Vagina (tissue), 2 donors: ENCODE data around the gene FCGR3A. TPM values are rescaled to one million over a fixed set of nuclear protein-coding genes. Genes with fewer than 3 reads are reported as not detected.
"Not testable (repeated sequence)": the region's sequence is repeated elsewhere in the genome, so short reads cannot be mapped to it uniquely, and the experiment has no call there.

Experiments used
- DNase-seq, 2 donors: peaks; one replicate each; pipeline ENCODE4 v3.0.0-alpha.2; 2017; ENCODE audit errors: extremely low spot score in 2 of 2
- H3K27ac ChIP-seq: fragments of 200-600 bp; sonication (generic); one replicate; pipeline ENCODE4 v1.5.1; 2019
- H3K27me3 ChIP-seq: fragments of 200-600 bp; sonication (generic); one replicate; pipeline ENCODE4 v1.5.1; 2019
- H3K36me3 ChIP-seq, 2 donors: fragments of 200-600 bp; sonication (generic); one replicate each; pipeline ENCODE4 v1.5.1; 2017 to 2019
- H3K4me1 ChIP-seq: fragments of 200-600 bp; sonication (generic); one replicate; pipeline ENCODE4 v1.5.1; 2019
- H3K4me3 ChIP-seq, 2 donors: fragments of 200-600 bp; sonication (generic); 1 replicate in 1 of 2; 2 replicates in 1 of 2; pipeline ENCODE4 v1.5.1; 2016 to 2019
- H3K9me3 ChIP-seq: fragments of 200-600 bp; sonication (generic); one replicate; pipeline ENCODE4 v1.5.1; 2019
- POLR2AphosphoS5 ChIP-seq, 2 donors: sonication (generic); formaldehyde crosslinking; IDR thresholded peaks; one replicate each; pipeline ENCODE4 v1.9.0; 2017; ENCODE audit warnings: antibody characterized with exemption in 2 of 2, mild to moderate bottlenecking in 2 of 2, low read depth in 1 of 2; ENCODE audit not compliant: insufficient read depth in 1 of 2
- intact Hi-C: fragments of 100-400 bp; cut with DNase I; formaldehyde crosslinking; loops from one replicate; pipeline ENCODE4 v1.15.1; 2023
- total RNA-seq: library from RNA; depleted of rRNA; stranded (reverse); fragments of >200 nt; gene quantifications from one replicate; pipeline ENCODE4 v1.2.3, GENCODE V29; 2016

The FCGR3A gene
- total RNA-seq, 1 donor from 2014 or later, result 14.2 TPM

DNA sequence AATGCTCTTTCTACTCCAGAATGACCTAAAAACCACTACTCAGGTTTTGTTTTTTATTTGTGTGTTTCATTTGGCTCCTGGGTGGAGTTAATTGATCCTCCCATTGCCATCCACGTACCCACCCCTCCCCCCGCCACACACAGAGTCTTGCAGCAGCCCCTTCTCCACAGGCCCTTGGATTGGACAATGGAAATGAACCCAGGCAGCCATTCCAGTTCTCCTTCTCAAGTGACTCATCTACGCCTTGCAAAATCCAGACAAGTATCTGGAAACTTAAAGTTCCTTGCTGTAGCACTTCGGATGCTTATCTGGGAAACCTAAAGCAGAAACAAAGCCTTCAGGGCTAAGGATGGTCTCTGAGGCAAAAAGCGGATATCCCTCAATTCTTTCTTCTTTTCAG is 1.3 kb upstream of the FCGR3A start:
- intact Hi-C loops, result not testable (repeated sequence)

DNA sequence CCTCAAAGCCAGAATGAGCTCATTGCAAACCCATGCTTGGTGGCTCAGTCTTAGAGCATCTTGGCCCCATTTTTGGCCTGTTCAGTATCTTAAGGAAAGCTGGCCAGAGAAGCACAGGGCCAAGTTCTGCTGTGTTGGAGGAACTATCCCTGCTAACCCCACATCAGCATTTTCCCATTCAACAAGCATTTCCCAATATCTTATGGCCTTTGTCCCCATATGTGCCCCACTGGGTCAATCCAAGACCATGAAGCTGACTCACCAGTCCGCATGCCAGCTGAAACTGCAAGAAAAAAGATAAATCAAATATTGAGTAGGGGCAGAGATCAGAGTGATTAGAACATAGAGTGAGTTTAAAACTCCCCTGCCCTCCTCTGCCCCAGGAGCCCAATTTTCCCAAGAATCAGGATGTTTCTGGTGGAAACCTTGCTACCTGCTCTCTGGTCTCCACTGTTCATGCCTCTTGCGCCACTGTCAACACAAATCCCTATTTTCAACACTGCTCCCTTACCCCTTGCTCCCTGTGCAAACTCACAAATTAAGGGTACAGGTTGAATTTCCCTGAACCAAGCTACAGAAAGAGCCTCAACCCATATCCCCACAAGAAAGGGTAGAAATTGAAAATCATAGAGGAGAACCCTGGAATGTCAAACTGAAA is 740 bp downstream of the FCGR3A start:
- H3K36me3 ChIP-seq, H3K4me3 ChIP-seq, DNase-seq, H3K9me3 ChIP-seq, H3K27me3 ChIP-seq, H3K27ac ChIP-seq, intact Hi-C loops, H3K4me1 ChIP-seq: not testable (repeated sequence)

More for the DNA sequence above, 1.3 kb upstream of the FCGR3A start:
- not testable (repeated sequence) for H3K36me3 ChIP-seq, H3K9me3 ChIP-seq, H3K27ac ChIP-seq, H3K27me3 ChIP-seq, H3K4me1 ChIP-seq, H3K4me3 ChIP-seq, DNase-seq

DNA sequence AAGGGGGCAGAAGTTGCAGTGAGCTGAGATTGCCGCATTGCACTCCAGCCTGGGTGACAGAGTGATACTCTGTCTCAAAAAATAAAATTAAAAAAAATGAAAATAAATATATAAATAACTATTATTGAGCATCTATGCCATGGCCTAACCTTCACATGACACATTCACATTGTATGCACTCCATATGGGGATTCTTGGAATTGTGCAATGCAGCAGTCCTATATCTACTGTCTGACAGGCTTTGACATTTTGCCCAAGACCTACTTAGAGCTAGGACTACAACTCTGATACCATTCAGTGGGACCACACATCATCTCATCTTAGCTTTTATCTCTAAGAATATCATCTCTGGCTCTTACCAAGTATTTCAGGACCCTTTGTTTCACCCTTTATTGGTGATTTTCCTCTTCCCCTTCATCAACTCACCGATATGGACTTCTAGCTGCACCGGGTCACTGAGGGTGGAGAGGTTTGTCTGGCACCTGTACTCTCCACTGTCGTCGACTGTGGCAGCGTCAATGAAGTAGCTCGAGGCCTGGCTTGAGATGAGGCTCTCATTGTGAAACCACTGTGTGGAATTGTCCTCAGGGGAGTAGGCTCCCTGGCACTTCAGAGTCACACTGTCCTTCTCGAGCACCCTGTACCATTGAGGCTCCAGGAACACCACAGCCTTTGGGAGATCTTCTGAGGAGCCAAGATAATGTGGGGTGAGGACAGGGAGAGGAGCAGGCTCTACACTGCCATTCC is 1.4 kb downstream of the FCGR3A start:
- H3K36me3 ChIP-seq, H3K27ac ChIP-seq, H3K9me3 ChIP-seq, intact Hi-C loops, DNase-seq, H3K27me3 ChIP-seq, H3K4me3 ChIP-seq, H3K4me1 ChIP-seq: not testable (repeated sequence)

DNA sequence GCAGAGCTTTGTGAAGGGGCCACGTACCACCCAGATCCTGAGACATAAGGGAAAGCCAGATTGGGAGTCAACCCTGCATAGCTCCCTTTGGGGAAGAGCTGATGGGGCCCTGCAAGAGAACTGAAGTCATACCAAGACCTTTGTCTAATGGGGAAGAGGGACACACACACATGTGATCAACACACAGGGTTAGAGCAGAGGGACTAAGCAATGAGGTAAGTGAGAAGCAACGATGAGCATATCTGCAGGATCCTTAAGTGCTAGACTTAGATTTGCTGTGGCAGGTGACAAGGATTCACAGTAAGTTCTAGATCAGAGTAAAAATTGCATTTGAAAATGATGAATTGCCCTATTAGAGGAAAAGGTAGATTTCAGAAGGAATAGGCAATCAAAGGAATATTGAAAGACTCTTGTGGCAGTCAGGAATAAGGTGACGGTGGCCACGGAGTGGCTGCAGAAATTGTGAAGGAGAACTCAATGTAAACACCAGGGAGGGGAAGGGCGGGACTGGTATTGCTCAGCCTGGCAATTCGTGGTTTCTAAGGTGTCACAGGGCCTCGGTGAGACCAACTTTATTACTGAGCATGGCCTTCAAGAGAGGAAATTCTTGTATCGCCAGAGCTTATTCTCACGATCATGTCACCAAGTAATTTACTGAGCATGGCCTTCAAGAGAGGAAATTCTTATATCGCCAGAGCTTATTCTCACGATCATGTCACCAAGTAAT is 4.5 kb downstream of the FCGR3A start:
- H3K27ac ChIP-seq, H3K27me3 ChIP-seq, H3K4me1 ChIP-seq, H3K4me3 ChIP-seq, H3K36me3 ChIP-seq, H3K9me3 ChIP-seq, DNase-seq, intact Hi-C loops: not testable (repeated sequence)

DNA sequence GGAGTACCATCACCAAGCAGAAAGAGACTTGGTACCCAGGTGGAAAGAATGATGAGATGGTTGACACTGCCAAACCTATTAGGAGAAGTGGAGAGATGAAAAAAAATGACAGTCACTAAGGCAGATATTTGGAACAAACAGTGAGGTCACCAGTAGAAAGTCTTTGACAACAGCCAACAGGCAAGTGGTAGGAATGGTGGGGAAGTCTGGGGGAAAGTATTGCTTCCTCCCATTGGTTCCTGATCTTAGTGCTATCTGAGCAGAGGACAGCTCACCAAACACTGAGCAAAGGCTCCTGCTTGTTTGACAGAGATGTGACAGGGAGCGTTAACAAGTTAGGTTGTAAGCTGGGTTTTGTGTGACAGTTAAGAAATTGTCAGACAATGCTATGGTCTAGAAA is 6.5 kb downstream of the FCGR3A start:
- intact Hi-C loops, DNase-seq: not testable (repeated sequence)

DNA sequence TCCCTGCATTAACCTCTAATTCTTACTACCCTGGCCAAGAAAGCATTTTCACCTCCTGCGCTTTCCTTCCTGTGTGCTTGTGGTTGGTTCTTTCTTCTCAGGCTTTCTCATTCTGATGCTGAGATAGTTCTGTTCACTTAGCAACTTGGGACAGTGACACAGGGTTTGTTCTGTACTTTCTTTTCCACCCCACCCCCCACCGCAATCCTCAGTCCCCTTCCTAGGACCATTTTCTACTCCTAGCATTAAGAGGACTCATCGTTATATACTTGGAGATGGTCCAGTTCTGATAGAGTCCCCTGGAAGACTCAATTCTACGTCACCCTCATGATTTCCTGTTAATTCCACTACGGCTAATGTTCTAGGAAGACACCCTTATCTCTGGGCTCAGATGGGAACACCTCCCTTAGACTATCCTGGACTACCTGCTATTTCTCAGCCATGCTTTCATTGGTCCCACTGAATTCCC is 7.5 kb downstream of the FCGR3A start:
- H3K36me3 ChIP-seq, H3K9me3 ChIP-seq: not testable (repeated sequence)

More for the DNA sequence above, 6.5 kb downstream of the FCGR3A start:
- H3K27me3 ChIP-seq, H3K36me3 ChIP-seq, H3K27ac ChIP-seq, H3K4me3 ChIP-seq, H3K4me1 ChIP-seq, H3K9me3 ChIP-seq: not testable (repeated sequence)

DNA sequence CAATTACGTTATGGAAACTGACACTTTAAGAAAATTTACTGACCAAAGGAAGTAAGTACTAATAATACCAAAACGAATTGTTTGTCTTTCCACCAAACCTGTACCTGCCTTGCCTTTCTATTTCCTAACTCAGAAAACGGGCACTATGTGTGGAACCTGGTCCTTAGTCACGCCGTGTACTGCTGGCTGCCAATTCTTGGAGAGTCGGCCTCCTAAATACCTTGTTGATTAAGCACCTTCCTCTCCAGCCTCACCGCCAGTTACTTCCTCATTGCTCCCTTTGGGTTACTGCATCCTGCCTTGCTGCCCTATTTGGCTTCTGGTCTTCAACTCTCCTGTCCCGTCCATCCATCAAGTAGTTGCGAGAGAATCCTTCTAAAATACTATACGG is 9.1 kb downstream of the FCGR3A start:
- Histone ChIP-seq H3K4me3 (peak overlapping the region; percentile 44 to 71), H3K27ac (peak overlapping the region; percentile 70)
- H3K27me3 ChIP-seq, H3K9me3 ChIP-seq, intact Hi-C loops, H3K4me1 ChIP-seq, H3K36me3 ChIP-seq, DNase-seq: not testable (repeated sequence)

More for the DNA sequence above, 7.5 kb downstream of the FCGR3A start:
- H3K27me3 ChIP-seq, H3K4me3 ChIP-seq, H3K27ac ChIP-seq, DNase-seq, intact Hi-C loops, H3K4me1 ChIP-seq: not testable (repeated sequence)

DNA sequence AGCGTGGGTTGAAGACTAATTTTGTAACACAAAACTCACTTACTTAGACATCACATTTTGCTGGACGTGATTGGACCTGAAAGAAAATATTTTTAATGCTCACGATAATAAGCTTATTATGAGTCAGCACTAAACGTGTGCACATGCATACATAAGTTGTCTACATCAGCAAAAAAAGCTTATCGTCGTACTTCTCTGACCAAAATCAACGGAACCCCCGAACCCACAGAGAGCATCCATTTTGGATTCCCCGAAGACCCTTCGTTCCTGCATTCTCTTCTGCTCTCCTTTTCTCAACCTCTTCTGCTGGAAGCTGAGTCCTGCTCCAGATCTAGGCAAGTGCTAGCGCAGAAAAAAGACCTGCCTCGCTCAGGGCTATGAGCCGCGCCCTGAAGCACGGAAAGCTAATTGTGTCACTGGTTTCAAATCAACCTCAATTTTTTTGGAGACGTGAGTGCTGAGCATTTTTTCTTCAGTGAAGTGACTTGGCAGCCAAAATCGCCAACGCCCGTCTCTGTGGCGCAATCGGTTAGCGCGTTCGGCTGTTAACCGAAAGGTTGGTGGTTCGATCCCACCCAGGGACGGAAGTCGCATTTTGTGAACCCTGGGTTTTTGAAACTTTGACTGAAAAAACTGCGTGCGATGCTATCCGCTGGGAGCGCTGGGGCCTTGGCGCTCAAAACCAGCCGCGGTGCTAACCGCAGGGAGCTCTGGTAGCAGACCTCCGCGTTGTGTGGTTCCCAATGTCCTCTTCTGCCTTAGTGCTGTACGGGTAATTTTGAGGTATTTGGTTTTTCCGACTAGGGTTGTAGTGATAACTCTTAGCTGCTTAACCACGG is 9.7 kb downstream of the FCGR3A start:
- H3K27me3 ChIP-seq, H3K4me1 ChIP-seq, intact Hi-C loops, DNase-seq, H3K9me3 ChIP-seq, H3K36me3 ChIP-seq: not testable (repeated sequence)
- H3K27ac ChIP-seq, result peak overlapping the region; percentile 70
- peak; percentile 61 to 66 for TF ChIP-seq POLR2AphosphoS5 (IDR thresholded peaks at IDR 0.05; ENCODE audit: insufficient read depth in 1 of 2, low read depth in 1 of 2)
- H3K4me3 ChIP-seq, result peak overlapping the region; percentile 44 to 71

DNA sequence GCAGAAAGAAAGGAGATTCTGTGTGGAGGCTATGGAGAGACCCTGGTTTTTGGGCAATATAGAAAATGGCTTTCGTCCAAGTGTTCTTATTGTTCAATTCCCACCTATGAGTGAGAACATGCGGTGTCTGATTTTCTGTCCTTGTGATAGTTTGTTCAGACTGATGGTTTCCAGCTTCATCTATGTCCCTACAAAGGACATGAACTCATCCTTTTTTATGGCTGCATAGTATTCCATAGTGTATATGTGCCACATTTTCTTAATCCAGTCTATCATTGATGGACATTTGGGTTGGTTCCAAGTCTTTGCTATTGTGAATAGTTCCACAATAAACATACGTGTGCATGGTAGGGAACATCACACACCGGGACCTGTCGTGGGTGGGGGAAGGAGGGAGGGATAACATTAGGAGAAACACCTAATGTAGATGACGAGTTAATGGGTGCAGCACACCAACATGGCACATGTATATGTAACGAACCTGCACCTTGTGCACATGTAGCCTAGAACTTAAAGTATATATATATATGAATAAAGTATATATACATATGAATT is 10.6 kb downstream of the FCGR3A start:
- H3K4me1 ChIP-seq, H3K4me3 ChIP-seq, H3K27me3 ChIP-seq, intact Hi-C loops, DNase-seq, H3K36me3 ChIP-seq, H3K9me3 ChIP-seq: not testable (repeated sequence)
- peak overlapping the region; percentile 70 for H3K27ac ChIP-seq

DNA sequence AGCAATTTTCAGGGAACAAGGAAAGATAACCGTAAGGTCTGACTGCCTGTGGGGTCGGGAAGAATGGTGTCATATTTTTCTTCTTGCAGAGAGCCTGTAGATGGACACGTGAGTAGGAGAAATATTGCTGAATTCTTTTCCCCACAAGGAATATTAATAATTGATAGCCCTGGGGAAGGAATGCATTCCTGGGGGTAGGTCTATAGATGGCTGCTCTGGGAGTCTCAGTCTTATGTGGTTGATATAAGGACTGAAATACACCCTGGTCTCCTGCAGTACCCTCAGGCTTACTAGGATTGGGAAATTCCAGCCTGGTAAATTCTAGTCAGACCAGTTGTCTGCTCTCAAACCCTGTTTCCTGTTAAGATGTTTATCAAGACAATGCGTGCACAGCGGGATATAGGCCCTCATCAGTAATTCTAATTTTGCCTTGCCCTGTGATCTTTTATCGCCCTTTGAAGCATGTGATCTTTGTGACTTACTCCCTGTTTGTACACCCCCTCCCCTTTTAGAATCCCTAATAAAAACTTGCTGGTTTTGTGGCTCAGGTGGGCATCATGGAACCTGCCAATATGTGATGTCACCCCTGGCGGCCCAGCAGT is 12.4 kb downstream of the FCGR3A start:
- H3K4me3 ChIP-seq, DNase-seq, H3K27me3 ChIP-seq, H3K36me3 ChIP-seq, H3K27ac ChIP-seq, H3K9me3 ChIP-seq, H3K4me1 ChIP-seq, intact Hi-C loops: not testable (repeated sequence)

DNA sequence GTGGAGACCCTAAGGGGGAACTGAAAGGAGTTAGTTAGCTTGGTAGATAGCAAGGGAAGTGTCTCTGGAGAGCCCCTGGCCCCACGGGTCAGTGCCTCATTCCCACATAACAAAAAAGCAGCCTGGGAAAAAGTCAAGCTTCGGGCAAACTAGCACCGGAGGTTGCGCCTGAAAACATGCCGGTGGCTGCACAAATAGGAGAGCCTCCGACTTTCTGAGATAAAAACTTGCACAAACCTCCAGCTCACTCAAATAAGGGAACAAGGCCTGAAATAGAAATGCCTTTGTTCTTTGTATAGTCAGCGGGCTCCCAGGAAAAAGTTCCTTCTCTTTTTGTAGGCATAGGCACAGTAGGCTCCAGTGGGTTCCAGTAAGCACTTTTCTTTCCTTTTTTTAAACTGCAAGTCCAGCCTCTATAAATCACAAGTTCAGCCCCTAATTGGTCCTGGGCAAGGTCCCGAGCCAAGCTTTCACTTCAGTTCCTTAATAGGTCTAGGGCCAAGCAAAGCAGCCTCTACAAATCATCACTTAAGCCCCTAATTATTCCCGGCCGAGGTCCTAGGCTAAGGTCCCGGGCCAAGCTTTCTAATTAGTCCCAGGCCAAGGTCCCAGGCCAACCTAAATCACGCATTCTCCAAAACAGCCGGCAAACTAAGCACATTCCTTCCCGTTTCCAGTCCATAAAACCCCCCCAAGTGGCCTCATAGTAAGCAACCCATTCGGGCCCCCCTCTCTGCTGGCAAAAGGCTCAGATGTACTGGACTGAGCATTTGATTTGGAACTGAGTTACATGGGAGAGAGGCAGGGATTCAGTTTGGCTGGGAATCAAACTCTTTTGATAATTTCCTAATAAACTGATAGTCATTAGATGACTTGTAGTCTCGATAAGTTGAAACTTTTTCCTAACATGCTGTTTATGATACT is 16.7 kb downstream of the FCGR3A start:
- Histone ChIP-seq H3K27ac (peak overlapping the region; percentile 76), H3K4me3 (peak overlapping the region in 1 of 2 donors; percentile 20)
- H3K9me3 ChIP-seq, H3K36me3 ChIP-seq, intact Hi-C loops, DNase-seq, H3K4me1 ChIP-seq, H3K27me3 ChIP-seq: not testable (repeated sequence)
